ENCODE data around the gene AGBL4.
"Not testable (repeated sequence)": the region's sequence is repeated elsewhere in the genome, so short reads cannot be mapped to it uniquely, and the experiment has no call there.

AGBL4 gene

GRCh38 chr1:49045371-49045770 lies 978.4 kb downstream of the AGBL4 start:
- Histone ChIP-seq H3K27ac (ENCODE audit: low read depth, low read length) (no peak overlapping the region), H3K9me3 (ENCODE audit: control insufficient read depth in 5 of 5, low read length in 5 of 5) (no peaks in the 10 kb centered on the region), H3K9ac (ENCODE audit: low read length in 5 of 5) (no peak overlapping the region), H3K36me3 (ENCODE audit: control insufficient read depth in 5 of 5, insufficient read depth in 5 of 5, low read length in 5 of 5) (no peaks in the 10 kb centered on the region), H3K27me3 (ENCODE audit: control insufficient read depth in 5 of 5, insufficient read depth in 4 of 5, low read length in 5 of 5) (no peaks in the 10 kb centered on the region), H3K4me1 (ENCODE audit: control insufficient read depth in 5 of 5, insufficient read depth in 5 of 5, low read length in 5 of 5) (no peaks in the 10 kb centered on the region), H3K4me3 (ENCODE audit: low read depth in 1 of 5, low read length in 5 of 5) (no peak overlapping the region)

GRCh38 chr1:49036700-49037099 lies 987.1 kb downstream of the AGBL4 start:
- no peak overlapping the region for H3K9ac ChIP-seq (ENCODE audit: low read length in 5 of 5)
- H3K4me3 ChIP-seq (ENCODE audit: low read depth in 1 of 5, low read length in 5 of 5), result no peak overlapping the region
- no peaks in the 10 kb centered on the region for H3K4me1 ChIP-seq (ENCODE audit: control insufficient read depth in 5 of 5, insufficient read depth in 5 of 5, low read length in 5 of 5)
- no peak overlapping the region for H3K27ac ChIP-seq (ENCODE audit: low read depth, low read length)
- peaks cover 0 to 2% (median 0%) of the 10 kb centered on the region in 5 donors for H3K9me3 ChIP-seq (ENCODE audit: control insufficient read depth in 5 of 5, low read length in 5 of 5)
- H3K27me3 ChIP-seq (ENCODE audit: control insufficient read depth in 5 of 5, insufficient read depth in 4 of 5, low read length in 5 of 5), result no peaks in the 10 kb centered on the region
- no peaks in the 10 kb centered on the region for H3K36me3 ChIP-seq (ENCODE audit: control insufficient read depth in 5 of 5, insufficient read depth in 5 of 5, low read length in 5 of 5)

GRCh38 chr1:49028396-49028795 lies 995.4 kb downstream of the AGBL4 start:
- Histone ChIP-seq H3K4me3 (ENCODE audit: low read depth in 1 of 5, low read length in 5 of 5) (no peak overlapping the region), H3K9me3 (ENCODE audit: control insufficient read depth in 5 of 5, low read length in 5 of 5) (peaks cover 0 to 6% (median 0%) of the 10 kb centered on the region in 5 donors), H3K27me3 (ENCODE audit: control insufficient read depth in 5 of 5, insufficient read depth in 4 of 5, low read length in 5 of 5) (no peaks in the 10 kb centered on the region), H3K27ac (ENCODE audit: low read depth, low read length) (no peak overlapping the region), H3K4me1 (ENCODE audit: control insufficient read depth in 5 of 5, insufficient read depth in 5 of 5, low read length in 5 of 5) (no peaks in the 10 kb centered on the region), H3K9ac (ENCODE audit: low read length in 5 of 5) (no peak overlapping the region), H3K36me3 (ENCODE audit: control insufficient read depth in 5 of 5, insufficient read depth in 5 of 5, low read length in 5 of 5) (no peaks in the 10 kb centered on the region)

- Histone ChIP-seq H3K4me1 (ENCODE audit: control insufficient read depth in 5 of 5, insufficient read depth in 5 of 5, low read length in 5 of 5) (no peaks in the 10 kb centered on the region), H3K27me3 (ENCODE audit: control insufficient read depth in 5 of 5, insufficient read depth in 4 of 5, low read length in 5 of 5) (no peaks in the 10 kb centered on the region), H3K9me3 (ENCODE audit: control insufficient read depth in 5 of 5, low read length in 5 of 5) (peaks cover 0 to 6% (median 3%) of the 10 kb centered on the region in 5 donors), H3K4me3 (ENCODE audit: low read depth in 1 of 5, low read length in 5 of 5) (no peak overlapping the region), H3K36me3 (ENCODE audit: control insufficient read depth in 5 of 5, insufficient read depth in 5 of 5, low read length in 5 of 5) (no peaks in the 10 kb centered on the region), H3K9ac (ENCODE audit: low read length in 5 of 5) (no peak overlapping the region), H3K27ac (ENCODE audit: low read depth, low read length) (no peak overlapping the region)
Measured at GRCh38 chr1:49026230-49026811, 997.4 kb downstream of the AGBL4 start.

- Histone ChIP-seq H3K4me3 (ENCODE audit: low read depth in 1 of 5, low read length in 5 of 5) (no peak overlapping the region), H3K9me3 (ENCODE audit: control insufficient read depth in 5 of 5, low read length in 5 of 5) (no peaks in the 10 kb centered on the region), H3K27ac (ENCODE audit: low read depth, low read length) (no peak overlapping the region), H3K36me3 (ENCODE audit: control insufficient read depth in 5 of 5, insufficient read depth in 5 of 5, low read length in 5 of 5) (no peaks in the 10 kb centered on the region), H3K9ac (ENCODE audit: low read length in 5 of 5) (no peak overlapping the region), H3K4me1 (ENCODE audit: control insufficient read depth in 5 of 5, insufficient read depth in 5 of 5, low read length in 5 of 5) (no peaks in the 10 kb centered on the region), H3K27me3 (ENCODE audit: control insufficient read depth in 5 of 5, insufficient read depth in 4 of 5, low read length in 5 of 5) (no peaks in the 10 kb centered on the region)
Measured at GRCh38 chr1:49016030-49016977, 1007.5 kb downstream of the AGBL4 start.

- no peak overlapping the region for H3K9ac ChIP-seq (ENCODE audit: low read length in 5 of 5)
- H3K4me1 ChIP-seq (ENCODE audit: control insufficient read depth in 5 of 5, insufficient read depth in 5 of 5, low read length in 5 of 5), result no peaks in the 10 kb centered on the region
- no peaks in the 10 kb centered on the region for H3K27me3 ChIP-seq (ENCODE audit: control insufficient read depth in 5 of 5, insufficient read depth in 4 of 5, low read length in 5 of 5)
- H3K27ac ChIP-seq (ENCODE audit: low read depth, low read length), result no peak overlapping the region
- no peak overlapping the region for H3K4me3 ChIP-seq (ENCODE audit: low read depth in 1 of 5, low read length in 5 of 5)
- no peaks in the 10 kb centered on the region for H3K9me3 ChIP-seq (ENCODE audit: control insufficient read depth in 5 of 5, low read length in 5 of 5)
- H3K36me3 ChIP-seq (ENCODE audit: control insufficient read depth in 5 of 5, insufficient read depth in 5 of 5, low read length in 5 of 5), result no peaks in the 10 kb centered on the region
Measured at GRCh38 chr1:49013079-49013478, 1010.7 kb downstream of the AGBL4 start.

- not testable (repeated sequence) for H3K36me3 ChIP-seq (ENCODE audit: control insufficient read depth in 5 of 5, insufficient read depth in 5 of 5, low read length in 5 of 5); H3K4me1 ChIP-seq (ENCODE audit: control insufficient read depth in 5 of 5, insufficient read depth in 5 of 5, low read length in 5 of 5); H3K4me3 ChIP-seq (ENCODE audit: low read depth in 1 of 5, low read length in 5 of 5); H3K9ac ChIP-seq (ENCODE audit: low read length in 5 of 5); H3K27ac ChIP-seq (ENCODE audit: low read depth, low read length); H3K27me3 ChIP-seq (ENCODE audit: control insufficient read depth in 5 of 5, insufficient read depth in 4 of 5, low read length in 5 of 5); H3K9me3 ChIP-seq (ENCODE audit: control insufficient read depth in 5 of 5, low read length in 5 of 5)
Measured at GRCh38 chr1:49002981-49003380, 1020.8 kb downstream of the AGBL4 start.

GRCh38 chr1:48999321-48999720 lies 1024.4 kb downstream of the AGBL4 start:
- H3K9me3 ChIP-seq (ENCODE audit: control insufficient read depth in 5 of 5, low read length in 5 of 5), result no peaks in the 10 kb centered on the region
- no peak overlapping the region for H3K9ac ChIP-seq (ENCODE audit: low read length in 5 of 5)
- no peaks in the 10 kb centered on the region for H3K4me1 ChIP-seq (ENCODE audit: control insufficient read depth in 5 of 5, insufficient read depth in 5 of 5, low read length in 5 of 5)
- no peaks in the 10 kb centered on the region for H3K27me3 ChIP-seq (ENCODE audit: control insufficient read depth in 5 of 5, insufficient read depth in 4 of 5, low read length in 5 of 5)
- H3K36me3 ChIP-seq (ENCODE audit: control insufficient read depth in 5 of 5, insufficient read depth in 5 of 5, low read length in 5 of 5), result no peaks in the 10 kb centered on the region
- no peak overlapping the region for H3K27ac ChIP-seq (ENCODE audit: low read depth, low read length)
- H3K4me3 ChIP-seq (ENCODE audit: low read depth in 1 of 5, low read length in 5 of 5), result no peak overlapping the region

GRCh38 chr1:48996311-48996710 lies 1027.4 kb downstream of the AGBL4 start:
- H3K4me1 ChIP-seq (ENCODE audit: control insufficient read depth in 5 of 5, insufficient read depth in 5 of 5, low read length in 5 of 5), result no peaks in the 10 kb centered on the region
- H3K9me3 ChIP-seq (ENCODE audit: control insufficient read depth in 5 of 5, low read length in 5 of 5), result peaks cover 0 to 14% (median 11%) of the 10 kb centered on the region in 5 donors
- H3K27ac ChIP-seq (ENCODE audit: low read depth, low read length), result no peak overlapping the region
- H3K9ac ChIP-seq (ENCODE audit: low read length in 5 of 5), result no peak overlapping the region
- H3K36me3 ChIP-seq (ENCODE audit: control insufficient read depth in 5 of 5, insufficient read depth in 5 of 5, low read length in 5 of 5), result no peaks in the 10 kb centered on the region
- H3K27me3 ChIP-seq (ENCODE audit: control insufficient read depth in 5 of 5, insufficient read depth in 4 of 5, low read length in 5 of 5), result no peaks in the 10 kb centered on the region
- H3K4me3 ChIP-seq (ENCODE audit: low read depth in 1 of 5, low read length in 5 of 5), result no peak overlapping the region

- H3K4me3 ChIP-seq (ENCODE audit: low read depth in 1 of 5, low read length in 5 of 5), result no peak overlapping the region
- no peaks in the 10 kb centered on the region for H3K4me1 ChIP-seq (ENCODE audit: control insufficient read depth in 5 of 5, insufficient read depth in 5 of 5, low read length in 5 of 5)
- no peaks in the 10 kb centered on the region for H3K27me3 ChIP-seq (ENCODE audit: control insufficient read depth in 5 of 5, insufficient read depth in 4 of 5, low read length in 5 of 5)
- H3K9ac ChIP-seq (ENCODE audit: low read length in 5 of 5), result no peak overlapping the region
- H3K27ac ChIP-seq (ENCODE audit: low read depth, low read length), result no peak overlapping the region
- H3K36me3 ChIP-seq (ENCODE audit: control insufficient read depth in 5 of 5, insufficient read depth in 5 of 5, low read length in 5 of 5), result no peaks in the 10 kb centered on the region
- peaks cover 0 to 16% (median 13%) of the 10 kb centered on the region in 5 donors for H3K9me3 ChIP-seq (ENCODE audit: control insufficient read depth in 5 of 5, low read length in 5 of 5)
Measured at GRCh38 chr1:48988633-48989197, 1035.0 kb downstream of the AGBL4 start.
